Activated T-cell treated with anti-CD3 and anti-CD28 coated beads for 24 hours (primary cell): Measurements from ENCODE around the gene ITGB4.

Source experiments
- DNase-seq: peaks from one replicate; pipeline ENCODE4 v3.0.0-alpha.2; 2020; ENCODE audit warnings: low read depth

Gene ITGB4

DNA sequence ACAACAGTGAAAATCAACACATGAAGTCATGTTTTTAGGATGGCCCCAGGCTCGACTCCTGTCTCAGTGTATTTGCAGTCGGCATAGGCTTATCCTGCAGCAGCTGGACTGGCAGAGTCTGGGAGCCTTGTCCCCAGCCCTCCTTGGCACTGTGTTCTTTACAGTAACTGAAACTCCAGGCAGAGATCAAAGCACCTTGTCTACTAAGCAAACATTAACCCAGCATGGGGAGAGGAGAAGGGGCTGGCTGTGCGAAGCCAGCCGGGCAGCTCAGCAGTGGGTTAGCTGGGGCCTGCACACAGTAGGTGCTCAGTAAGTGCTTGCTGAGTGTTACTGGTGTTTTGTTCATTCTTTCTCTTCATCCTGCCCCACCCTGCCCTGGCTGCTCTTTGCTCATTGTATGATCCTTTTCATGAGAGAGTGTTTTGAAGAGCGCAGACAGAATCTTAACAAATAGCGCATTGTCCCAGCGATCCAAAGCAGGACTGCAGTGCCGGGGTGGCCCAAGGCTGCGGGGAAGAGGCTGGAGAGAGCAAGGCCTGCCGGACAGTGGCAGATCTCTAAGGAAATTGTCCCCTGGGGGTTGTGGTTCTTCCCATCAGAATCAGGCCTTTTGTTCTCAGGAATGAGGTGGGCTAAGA lies 23.5 kb upstream of the ITGB4 start:
- no peak for DNase-seq

GRCh38 chr17:75698659-75699058 lies 22.6 kb upstream of the ITGB4 start:
- DNase-seq: no peak

GRCh38 chr17:75701288-75701687 lies 20.0 kb upstream of the ITGB4 start:
- no peak for DNase-seq

DNA sequence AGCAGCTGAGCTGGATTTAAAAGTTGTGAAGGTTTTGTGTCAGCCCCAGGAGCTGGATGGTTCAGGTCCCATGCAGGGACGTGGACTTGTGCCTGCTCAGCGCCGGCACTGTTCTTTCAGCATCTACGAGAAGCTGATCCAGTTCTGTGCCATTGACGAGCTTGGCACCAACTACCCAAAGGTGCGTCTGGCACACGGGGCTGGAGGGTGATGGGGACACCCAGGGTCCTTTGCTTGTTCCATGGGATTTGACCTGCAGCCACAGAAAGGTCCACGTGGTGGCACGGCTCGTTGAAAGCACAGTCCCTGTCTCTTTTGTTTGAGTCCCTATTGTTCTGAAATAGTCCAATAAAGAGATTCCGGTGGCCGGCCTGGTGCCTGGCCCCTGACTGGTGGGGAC lies 18.1 kb upstream of the ITGB4 start:
- no peak for DNase-seq

GRCh38 chr17:75703591-75703990 lies 17.7 kb upstream of the ITGB4 start:
- DNase-seq: no peak

DNA sequence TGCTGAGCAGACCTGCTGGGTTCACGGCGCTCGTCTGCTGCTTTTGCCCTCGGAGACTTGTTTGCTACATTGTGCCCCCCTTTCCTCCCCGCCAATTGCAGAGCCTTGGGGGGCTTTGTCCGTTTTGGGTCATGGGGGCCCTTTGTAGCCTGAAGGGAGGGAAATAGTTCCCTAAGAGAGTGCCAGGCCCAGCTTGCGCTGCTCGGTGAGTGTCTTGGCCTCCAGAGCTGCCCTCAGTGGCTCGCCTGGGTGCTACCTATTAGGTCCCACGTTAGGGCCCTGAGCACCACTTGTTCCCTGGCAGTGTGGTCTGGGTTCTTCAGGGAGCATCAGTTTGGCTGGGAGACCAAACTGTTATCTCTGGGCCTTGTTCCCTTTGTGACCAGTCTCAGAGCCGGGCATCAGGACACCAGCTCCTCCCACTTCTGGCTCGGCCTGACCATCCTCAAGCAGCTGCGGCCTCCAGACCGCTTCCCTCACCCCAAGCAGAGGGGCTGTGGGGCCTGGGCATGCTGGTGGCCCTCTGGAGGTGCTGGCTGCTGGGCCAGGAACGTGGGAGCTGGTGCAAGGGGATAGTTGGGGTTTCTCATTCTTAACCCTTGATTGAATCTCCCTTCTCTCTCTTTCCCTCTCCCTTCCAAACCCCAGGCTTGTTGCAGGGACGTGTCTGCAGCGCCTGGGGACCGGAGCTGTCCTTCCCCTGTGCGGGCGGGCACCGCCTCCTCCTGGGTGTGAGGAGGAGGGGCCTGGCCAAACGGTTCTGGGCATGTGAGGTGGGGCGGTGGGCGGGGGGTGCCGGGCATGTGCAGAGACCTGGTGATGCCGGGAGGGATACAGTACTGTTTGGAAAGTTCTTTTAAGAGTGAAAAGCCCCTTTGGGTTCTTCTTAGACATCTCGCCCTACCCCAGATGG lies 16.0 kb upstream of the ITGB4 start:
- DNase-seq: no peak

DNA sequence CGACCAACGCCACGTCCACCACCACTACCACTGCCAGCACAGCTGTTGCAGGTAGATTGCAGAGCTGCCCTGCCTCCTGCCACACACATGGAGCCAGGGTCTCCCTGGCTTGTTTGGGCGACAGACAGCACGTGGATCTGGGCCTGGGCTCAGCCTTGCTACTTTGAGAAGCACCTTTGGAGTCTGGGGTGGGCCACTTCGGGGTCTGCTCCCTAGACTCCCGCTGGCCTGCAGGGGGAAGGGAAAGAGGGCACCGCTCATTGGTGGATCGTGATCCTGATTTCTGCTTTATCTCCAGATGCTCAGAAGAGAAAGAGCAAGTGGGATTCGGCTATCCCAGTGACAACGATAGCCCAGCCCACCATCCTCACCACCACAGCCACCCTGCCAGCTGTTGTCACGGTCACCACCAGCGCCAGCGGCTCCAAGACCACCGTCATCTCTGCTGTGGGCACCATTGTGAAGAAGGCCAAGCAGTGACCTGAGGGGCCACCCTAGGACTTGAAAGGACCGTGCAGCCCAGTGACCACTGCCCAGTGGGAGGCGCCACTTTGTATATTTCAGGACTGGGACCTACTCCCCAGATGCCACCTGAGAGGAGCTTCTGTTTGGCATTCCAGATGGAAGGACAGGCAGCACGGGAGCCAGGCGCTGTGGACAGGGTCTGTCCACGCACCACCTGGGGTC lies 15.1 kb upstream of the ITGB4 start:
- no peak for DNase-seq

DNA sequence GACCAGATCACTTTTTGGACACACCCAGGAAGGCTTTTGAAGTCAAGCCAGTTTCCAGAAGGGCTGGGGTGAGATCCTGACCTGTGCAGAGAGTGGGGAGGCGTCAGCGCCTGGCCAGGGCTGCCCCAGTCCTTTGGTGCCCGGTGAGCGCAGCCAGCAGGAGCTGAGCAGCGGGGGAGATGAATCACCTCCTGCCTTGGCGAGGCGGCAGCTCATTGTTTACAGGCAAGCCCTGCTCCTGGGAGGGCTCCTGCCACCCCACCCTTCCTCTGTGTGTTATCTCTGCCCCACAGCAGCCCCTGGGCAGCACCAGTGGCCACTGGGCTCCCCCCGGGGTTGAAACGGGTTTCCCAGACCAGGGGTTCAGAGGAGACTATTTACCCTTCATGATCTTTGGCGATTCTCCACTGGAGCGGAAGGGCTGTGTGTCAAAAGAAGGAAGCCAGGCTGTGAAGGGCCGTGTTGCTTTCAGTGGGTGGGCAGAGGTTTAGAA lies 14.1 kb upstream of the ITGB4 start:
- no peak for DNase-seq

GRCh38 chr17:75712446-75712845 lies 8.8 kb upstream of the ITGB4 start:
- DNase-seq: no peak

GRCh38 chr17:75719732-75720131 lies 1.5 kb upstream of the ITGB4 start:
- DNase-seq: no peak

- no peak for DNase-seq
Measured at GRCh38 chr17:75721463-75722011, 278 bp downstream of the ITGB4 start.

- DNase-seq: no peak
Measured at GRCh38 chr17:75722076-75722475, 817 bp downstream of the ITGB4 start.

- DNase-seq: no peak
Measured at GRCh38 chr17:75722542-75723095, 1.4 kb downstream of the ITGB4 start.

DNA sequence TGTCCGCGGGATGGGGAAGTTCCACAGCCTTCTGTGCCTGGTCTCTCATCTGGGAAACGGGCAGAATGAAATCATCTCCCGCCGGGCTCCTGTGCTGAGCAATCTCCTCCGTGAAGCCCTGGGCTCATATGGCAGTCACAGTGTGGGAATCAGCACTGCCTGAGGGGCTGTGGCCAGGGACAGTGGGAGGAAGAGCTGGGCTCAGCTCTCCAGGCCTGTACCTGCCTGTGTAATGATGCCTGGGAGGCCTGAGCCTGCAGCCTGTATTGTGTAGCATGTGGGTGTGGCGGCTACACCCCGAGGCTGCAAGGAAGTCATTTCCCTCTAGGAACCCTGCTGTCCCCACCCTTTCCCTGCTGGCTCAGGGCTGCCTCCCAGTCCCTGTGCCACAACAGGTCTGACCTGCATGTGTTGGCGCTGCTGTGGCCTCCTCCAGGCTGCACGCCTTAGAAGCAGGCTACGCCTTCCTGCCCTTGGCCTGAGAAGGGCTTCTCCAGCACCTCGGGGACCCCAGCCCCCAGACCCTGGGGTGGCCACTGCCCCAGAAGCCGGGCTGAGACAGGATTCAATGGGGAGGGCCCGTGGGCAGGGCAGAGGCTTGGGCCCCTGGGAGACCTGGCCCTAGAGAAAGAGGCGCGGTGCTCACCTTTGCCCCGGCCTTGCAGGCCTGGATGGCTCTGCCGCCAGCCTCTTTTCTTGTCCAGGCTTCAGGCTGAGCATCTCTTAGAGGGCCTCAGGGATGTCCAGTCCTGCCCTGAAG lies 2.1 kb downstream of the ITGB4 start:
- DNase-seq: no peak

DNA sequence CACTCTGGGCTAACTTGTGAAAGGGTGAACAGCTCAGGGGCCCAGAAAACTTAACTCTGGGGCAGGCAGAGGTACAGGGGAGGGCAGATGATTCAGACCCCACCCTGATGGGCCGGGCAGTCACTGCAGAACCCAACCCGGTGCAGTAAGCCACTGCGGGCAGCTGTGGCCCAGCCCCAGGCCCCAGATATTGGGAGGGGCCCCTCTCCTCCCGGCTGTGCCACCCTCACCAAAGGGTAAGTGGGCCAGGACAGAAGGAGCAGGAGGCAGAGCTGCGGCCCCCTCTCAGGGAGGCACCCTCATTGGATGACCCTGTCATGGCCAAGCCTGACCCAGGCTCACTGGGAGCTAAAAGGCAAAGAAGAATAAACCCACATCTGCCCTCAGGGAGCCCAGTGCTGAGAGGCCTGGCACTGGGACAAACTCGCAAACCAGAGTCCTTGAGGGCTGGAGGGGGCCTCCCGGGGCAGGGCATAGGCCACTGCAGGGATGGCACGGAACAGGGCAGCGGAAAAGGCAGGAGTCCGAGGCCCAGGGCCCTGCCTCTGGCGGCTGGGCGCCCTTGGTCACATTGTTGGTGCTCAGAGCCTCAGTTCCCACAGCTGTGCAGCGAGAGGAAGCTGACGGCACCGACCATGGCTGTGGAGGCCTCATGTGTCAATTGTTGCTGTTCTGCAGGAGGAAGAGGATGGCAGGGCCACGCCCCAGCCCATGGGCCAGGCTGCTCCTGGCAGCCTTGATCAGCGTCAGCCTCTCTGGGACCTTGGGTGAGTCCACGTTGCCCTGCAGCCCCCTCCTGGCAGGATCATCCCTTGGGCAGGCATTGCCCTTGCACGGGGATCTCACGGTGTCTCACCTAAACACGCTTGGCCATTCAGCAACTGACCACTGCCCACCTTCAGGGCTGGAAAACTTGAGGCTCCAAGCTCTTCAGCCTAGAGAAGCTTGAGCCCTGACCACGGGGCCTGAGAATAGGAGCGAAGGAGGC lies 3.1 kb downstream of the ITGB4 start:
- no peak for DNase-seq

- DNase-seq: no peak
Measured at GRCh38 chr17:75725504-75725903, 4.2 kb downstream of the ITGB4 start.

DNA sequence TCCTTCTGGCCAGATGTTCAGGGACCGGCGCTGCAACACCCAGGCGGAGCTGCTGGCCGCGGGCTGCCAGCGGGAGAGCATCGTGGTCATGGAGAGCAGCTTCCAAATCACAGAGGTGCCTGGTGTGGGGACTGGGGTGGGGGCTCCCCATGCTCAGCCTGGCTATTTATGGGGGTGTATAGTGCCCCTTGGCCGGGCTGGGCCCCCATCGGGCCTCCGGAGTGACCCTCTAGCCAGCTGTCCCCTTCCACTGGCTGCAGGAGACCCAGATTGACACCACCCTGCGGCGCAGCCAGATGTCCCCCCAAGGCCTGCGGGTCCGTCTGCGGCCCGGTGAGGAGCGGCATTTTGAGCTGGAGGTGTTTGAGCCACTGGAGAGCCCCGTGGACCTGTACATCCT lies 6.1 kb downstream of the ITGB4 start:
- no peak for DNase-seq

DNA sequence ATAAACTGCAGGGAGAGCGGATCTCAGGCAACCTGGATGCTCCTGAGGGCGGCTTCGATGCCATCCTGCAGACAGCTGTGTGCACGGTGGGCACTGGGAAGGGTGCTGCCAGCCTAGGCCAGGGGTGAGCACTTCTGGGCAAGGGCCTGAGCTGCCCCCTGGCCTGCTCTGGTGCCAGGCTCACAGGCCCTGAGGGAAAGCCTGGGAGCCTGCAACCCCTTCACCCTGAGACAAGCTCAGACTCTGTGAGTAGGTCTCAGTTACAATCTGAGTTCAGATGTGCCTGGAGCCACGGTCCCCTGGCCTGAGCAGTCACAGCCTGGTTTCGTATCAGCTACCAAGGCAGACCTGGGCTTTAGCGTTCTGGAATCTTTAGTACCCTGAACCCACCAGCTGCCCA lies 8.1 kb downstream of the ITGB4 start:
- DNase-seq: no peak

GRCh38 chr17:75730065-75730464 lies 8.8 kb downstream of the ITGB4 start:
- no peak for DNase-seq

GRCh38 chr17:75731086-75731715 lies 9.9 kb downstream of the ITGB4 start:
- DNase-seq: no peak
